HG02885 (cell line): ENCODE data around the gene MRRF.
A peak's percentile ranks its signal among the peaks of the same experiment; 100 is the strongest.

Experiments
- ATAC-seq: cut with Tn5 transposase; IDR thresholded peaks from one replicate; pipeline ENCODE4 v1.9.1; 2021; ENCODE audit warnings: mild to moderate bottlenecking; ENCODE audit not compliant: unreplicated experiment, poor library complexity

The MRRF gene

DNA sequence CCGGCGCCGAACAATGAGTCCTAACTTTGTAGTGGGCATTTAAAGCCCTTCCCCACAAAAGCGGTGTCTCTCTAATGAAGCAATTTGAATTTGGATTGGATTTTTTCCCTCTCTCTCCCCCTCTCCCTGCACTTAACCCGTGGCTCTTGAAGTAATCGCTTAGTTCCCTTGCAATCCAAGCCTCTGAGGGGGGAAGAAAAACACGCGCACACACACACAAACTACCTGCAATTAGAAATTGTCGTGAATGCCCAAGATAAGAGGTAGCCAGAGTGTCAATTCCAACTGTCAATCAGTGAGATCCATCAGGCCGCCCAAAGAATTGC is 37.1 kb upstream of the MRRF start:
- no peak for ATAC-seq

DNA sequence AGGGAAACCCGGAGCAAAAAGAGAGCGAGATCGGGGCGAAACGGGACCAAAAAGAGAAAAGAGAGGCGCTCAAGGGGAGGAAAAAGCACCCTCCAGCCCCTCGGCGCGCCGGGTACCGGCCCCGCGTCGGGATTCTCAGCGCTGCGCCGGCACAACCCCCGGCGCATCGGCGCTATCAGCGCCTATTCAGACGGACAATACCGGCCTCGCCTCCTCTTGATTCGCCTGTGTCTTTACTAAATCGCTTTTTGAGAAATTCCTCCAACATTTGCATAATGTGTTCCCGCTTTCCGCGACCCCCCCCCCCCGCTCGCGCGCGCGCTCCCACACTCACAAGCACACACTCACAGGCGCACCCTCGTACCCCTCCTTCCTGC is 36.5 kb upstream of the MRRF start:
- ATAC-seq: no peak

DNA sequence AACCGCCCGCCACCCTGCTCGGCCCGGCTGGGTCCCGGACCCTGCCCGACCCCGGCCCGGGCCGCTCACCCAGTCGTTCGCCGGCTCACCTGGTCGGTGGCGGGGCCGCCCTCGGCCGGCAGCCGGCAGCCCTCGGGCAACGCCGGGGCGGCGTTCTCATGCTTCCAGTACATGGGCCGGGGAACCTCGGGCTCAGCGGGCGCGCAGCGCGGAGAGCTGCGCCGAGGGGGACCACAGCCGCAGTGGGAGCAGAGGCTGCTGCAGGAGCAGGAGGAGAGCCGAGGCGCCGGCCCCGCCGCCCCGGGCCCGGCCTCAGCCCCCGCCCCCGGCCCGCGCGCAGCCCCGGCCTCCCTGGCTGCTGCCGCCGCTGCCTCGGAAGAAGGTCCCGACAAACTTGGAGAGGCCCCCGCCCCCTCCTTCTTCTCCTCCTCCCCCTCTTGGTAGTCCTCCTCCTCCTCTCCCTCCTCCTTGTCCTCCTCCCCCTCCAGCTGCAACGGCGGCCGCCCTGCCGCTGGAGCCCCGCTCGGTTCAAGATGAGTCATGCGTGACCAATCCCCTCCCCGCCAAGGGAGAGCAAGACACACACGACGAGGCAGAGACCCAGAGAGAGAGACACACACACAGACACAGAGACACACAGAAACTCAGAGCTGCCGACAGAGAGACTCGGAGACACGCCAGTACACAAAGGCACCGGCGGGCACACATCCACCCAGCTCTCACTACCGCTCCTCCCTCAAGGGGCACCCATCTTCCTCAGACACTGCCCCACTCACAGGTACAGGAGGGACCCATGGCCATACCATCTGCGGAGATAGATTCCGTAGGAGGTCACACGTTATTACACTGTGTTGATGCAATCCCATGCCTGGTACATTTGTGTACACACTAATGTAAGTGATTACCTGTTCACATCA is 35.9 kb upstream of the MRRF start, which contains the start of gene LHX6:
Gene LHX6 (minus strand): TSS at position 390 of the 917 bp plus-strand sequence. CDS start 217 bp downstream, at position 173.
- no peak for ATAC-seq

DNA sequence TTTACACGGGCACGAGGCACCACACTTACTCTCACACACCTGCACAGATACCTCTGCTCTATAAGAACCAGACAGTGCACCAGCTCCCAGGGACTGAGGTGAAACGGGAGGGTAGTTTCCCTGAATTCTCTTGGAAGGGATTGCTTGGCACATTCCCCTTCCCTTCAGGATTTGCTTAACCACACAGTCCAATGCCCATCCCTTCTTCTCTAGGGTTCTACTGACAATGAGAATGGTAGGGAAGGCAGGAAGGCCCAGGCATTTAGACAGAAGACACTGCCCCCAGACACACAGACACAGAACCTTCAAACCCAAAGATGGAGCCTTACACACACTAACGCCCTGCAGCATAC is 35.2 kb upstream of the MRRF start:
- ATAC-seq: no peak

DNA sequence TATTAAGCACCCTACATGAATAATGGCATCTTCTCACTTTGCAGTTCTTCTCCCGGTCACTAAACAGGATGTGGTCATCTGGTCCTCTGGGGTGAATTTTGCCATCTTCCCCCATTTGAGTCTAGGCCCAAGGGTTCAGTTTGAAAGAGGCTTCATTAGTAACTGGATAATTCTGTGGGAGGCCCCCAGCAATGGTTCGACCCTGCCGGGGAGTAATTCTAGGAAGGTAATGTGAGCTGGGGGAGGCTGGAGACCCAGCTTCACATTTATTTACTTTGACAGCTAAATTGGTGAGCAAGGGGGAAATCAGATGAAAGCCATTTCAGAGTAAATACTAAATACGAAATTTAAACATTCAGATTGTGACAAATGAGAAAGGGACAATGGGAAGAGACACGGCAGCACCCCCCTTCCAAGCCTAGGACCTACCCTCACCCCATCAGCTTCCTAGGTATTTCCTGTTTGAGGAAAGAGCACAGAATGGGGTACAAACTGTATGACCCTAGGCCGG is 31.8 kb upstream of the MRRF start:
- ATAC-seq: no peak

DNA sequence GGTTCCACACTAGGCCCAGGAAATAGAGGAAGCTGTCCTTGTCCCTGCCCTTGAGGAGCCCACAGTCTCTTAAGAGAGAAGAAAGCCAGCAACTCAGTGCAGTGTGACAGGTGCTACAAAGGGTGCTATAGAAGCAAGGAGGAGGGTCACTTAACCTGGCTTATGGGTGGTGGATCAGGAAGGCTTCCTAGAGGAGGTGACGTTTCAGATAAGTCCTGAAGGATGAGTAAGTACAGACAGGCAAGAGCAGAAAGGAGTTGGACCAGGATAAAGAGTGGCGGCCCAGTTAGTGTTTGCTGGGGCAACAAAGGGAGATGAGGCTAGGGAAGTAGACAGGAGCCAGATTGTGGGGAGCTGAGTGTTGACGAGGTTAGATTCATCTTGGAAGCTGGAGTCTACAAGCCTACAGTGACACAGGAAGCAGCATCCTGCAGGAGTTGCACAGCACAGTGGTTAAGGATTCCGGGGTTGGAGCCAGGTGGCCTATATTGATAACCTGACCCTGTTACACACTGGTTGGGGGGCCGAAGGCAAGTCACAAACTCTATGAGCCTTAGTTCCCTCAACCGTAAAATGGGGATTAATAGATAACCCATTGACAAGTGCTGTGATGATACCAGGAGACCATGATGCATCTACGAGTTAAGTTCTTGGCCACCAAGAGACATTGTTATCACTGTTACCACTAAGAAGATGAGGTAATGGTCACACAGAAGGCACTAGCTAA is 30.5 kb upstream of the MRRF start:
- ATAC-seq: no peak

DNA sequence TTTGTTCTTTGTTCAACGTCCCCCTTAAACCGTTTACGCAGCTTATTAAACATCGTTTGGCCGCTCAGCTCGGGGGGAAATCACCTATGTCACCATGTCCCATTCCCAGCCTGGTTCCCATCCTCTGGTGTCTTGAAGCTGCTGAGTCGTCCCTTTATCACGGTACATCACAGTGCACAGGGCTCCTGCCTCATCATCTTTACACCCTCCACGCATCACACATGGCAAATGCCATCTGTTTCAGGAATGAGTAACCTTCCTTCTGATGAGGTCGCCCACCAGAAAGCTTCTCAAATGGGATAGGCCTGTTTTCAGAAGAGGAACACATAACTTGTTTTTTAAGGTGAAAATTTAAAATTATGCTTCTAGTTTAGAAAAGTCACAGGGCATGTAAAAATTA is 28.0 kb upstream of the MRRF start:
- ATAC-seq: no peak

DNA sequence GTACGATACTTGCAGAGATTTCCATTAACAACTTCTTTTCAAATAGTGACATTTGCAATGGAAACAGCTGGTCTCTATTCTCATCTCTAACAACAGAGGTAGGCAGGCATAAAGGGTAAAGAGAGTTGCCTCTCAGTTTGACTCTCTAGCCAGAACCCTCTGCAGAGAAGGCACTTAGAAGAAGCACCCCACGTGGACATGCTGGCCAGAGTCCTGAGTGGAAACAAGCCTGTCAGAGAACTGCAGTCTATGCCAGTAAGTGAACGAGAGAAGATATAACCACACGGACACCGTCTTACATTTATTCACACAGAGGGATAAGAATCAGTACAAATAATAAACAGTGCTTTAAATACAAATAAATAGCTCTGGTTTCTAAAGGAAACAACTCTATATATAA is 25.0 kb upstream of the MRRF start:
- ATAC-seq: no peak

DNA sequence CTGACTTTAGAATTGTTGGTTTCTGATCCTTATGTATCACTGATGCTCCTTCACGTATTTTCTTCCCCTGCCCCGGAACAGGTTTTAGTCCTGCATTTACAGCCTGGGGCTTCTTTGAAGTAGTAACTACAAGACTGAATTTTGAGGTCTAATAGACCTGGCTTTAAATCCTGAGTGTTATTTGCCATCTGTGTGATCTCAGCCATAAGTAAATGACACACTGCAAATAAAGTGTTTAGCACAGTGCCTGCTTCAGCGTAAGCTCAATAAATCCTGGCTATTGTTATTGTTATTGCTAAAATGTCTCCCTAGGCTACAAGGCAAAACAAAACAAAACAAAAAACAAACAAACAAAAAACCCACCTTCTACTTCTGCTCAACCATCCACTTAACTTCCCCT is 20.3 kb upstream of the MRRF start:
- no peak for ATAC-seq

DNA sequence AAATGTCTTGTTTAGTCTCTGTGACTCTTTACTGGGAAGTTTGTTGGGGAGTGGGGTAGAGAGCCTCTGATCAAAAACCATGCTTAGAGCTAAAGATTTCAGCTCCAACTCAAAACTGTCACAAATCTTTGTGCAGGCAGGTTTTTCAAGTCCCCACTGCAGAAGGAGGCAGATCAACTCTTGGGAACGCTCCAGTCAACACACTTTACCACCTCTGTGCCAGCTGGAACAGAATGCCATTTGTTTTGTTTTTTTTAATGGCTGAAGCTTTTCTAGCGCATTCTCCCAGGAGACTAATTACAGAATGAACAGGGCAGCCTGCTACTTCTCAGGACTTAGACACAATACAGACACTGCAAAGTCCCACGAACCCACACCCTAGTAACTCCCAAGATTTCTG is 18.0 kb upstream of the MRRF start:
- ATAC-seq: no peak

DNA sequence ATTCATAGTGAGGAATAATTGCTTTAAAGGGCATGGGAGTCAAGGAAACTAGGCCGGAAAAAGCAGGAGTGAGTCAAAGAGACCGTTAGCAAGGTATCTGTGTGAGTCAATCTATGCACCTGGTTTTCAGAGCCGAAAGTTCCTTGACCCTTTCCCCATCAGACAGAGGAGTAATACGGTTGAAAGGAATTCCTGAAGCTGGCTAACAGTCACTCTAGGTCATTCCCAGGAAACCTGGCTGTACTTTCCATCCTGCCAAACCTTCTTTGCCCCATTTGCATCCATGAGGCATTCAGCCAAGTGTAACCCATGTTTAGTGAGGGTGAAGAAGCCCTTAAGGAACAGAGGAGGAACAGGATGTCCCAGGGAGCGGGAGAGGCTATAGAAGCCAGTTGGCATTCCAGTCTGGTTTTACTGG is 16.2 kb upstream of the MRRF start:
- ATAC-seq: no peak

DNA sequence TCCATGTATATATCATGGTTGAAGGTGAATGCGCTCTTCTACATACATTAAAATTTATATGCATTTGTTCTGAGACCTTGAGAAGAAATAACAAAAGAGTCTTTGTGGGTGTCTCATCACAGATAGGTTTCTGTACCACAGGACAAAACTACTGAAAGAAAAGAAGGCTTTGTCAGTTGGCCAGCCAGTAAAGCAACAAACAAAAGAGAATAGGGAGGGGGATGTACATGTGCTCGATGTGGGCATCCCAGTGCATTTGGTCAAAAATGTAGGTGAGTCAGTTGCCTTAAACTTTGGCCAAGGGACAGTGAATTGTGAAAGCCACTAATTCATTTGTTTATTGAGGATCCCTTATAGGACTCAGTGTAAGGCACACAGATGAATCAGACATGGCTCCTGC is 13.3 kb upstream of the MRRF start:
- ATAC-seq: no peak

DNA sequence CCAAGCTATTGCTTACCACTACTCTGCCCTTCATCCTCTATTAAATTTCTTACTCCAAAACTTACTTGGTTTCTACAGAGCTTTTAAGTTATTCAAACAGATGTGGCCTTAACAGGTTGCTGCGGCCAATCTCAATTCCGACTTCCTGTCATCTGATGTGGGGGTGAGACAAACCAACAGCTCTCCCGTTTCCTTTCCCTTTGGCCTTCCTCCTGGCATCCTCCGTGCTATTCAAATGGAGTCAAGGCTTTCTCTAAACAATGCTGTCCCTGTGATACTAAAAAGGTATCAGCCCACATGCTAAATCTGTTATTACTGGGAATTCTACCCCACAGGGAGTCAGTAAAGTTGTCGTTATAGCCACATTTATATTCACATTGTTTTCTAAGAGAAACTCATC is 11.9 kb upstream of the MRRF start:
- ATAC-seq: no peak

DNA sequence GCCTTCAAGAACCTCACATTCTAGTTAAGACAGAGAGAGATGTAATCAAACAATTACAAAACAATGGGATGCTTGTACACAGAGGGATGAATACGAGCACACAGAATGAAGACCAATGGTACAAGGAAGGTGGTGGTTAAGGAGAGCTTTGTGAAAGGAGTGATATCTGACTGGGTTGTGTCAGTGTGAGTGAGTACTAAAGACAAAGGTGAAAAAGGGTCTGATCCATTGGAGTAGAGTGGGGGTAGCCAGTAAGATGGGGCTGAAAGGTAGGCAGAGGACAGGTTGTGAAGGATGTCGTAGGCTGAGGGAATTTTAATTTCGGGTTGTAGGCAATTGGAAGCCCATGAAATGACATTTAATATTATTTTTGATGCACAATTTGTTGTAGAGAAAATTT is 9.9 kb upstream of the MRRF start:
- no peak for ATAC-seq

DNA sequence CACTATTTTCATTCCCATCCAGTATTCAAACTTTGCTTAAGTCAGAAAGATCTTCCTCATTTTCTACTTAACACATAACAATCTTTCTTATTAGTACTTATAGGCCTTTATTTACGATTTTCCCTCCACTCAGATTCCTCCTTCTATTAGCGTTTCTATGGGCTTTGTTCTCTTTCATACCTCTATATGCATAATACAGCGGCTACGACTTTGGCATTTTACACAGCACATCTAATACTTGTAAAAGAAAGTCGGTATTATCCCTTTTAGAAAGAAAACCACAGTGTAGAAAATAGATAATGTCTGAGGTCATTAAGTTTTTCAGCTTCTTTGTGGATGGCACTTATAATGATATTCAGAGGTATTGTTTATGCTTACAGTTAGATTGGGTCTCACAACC is 8.5 kb upstream of the MRRF start:
- no peak for ATAC-seq

DNA sequence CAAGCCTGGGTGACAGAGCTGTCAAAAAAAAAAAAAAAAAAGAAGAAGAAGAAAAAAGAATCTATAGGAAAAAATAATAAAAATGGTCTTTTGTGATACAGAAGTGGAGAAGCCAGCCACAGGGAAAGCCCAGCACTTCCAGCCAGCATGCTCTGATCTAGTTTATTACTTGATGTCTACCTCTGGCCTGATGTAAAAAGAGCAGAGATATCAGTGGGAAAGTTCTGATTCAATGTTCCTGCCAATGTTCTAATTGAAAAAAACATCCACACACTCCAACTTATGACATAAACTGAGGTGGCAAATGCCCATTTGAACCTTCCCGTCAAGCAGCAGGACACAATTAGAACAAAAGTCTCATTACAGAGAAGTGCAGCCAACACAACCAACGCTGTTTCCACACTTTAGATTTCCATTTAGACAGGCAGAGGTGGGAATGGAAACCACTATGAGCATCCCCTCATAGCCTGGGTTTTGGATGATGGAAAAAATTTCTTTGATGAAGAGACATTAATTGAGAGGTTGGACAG is 5.7 kb upstream of the MRRF start:
- ATAC-seq: no peak

DNA sequence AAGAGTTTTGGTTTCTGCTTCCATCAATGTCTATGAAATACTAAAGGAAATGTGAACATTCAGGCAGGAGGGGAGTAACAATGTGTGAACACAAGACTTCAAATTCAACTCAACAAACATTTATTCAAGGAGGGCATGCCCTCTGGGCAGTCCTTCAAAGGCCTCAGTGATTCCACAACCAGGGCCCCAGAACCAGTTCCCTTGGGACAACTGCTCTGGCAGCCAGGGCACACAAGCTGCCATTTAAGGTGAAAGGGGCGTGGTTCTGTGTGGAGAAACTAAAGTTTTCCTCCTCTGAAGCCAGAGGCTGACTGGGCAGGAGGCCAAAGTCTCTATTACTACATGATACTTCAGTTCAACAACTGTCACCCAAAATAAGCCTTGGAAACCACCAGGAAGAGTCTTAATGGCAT is 3.2 kb upstream of the MRRF start:
- no peak for ATAC-seq

DNA sequence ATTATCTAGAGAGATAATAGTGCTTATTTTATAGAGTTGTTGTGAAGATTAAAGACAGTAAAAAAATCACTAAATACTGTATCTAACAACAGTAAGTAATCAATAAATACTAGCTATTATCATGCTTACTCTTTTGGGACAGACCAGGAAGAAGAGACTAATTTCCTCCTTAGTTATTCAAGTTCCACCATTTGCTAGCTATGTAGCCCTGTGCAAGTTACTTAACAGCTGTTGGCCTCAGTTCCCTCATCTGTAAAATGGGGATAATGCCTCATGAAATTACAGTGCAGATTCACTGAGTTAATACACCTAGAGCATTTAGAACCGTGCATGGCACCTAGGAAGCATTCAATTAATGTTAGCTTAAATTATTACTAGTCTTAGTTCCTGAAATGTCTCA is 2.6 kb upstream of the MRRF start:
- ATAC-seq: no peak

DNA sequence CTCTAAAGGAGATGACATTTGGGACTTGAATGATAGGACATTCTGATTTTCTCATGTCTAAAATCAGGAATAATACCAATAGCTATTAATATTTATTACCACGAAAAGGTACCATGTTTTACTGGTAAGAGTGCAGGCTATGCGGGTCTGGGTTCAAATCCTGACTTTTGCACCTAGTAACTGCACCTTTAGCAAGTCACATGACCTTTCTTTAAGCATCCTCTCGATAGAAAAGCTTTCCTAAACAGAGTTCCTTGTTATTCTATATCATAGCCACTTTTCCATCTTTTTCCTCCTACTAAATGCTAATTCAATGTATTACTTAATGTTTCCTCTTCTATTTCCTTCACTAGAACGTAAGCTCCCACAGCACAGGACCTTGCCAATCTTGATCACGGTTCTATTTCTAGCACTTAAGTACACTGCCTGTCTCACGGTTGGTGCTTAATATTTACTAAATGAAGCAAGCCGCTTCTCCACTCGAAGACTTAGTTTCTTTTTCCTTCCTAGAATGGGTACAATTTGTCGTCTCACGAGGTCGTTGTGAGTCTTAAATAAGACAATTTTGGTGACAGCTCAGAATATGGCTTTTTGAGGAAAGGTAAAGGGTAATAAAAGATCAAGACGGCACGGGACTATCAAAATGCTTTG is 858 bp upstream of the MRRF start:
- no peak for ATAC-seq

DNA sequence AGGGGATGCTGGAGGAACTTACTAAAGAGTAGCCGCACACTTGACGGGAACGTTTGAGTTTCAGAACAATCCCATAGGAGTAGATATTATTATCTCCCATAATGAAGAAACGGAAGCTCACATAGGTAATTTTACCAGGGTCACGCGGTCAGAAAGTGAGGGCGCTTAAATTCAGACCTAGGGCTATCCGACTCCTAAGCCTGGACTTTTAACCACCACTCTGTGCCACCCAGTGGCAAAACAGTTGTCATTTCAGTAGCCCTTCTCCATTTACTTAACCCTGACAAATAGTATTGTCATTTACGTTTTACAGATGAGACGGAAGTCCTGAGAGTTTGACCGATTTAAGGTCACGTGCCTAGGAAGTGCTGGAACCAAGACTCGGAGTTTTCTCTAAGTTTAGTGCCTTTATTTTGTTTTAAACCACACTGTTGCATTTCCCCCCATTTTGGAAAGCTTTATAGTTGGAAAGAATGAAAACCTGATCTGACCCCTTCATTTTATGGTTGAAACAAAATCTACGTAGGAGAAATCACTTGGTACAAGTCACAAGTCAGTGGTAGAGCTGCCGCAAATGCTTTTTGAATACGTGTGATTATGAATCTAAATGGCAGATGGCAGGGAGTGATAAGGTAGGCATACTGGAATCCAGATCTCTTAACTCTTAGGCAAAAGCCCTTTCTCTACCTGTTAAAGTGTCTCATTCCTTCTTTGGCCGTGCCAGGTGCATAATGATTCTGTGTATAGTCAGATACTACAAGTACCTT is 650 bp downstream of the MRRF start:
- ATAC-seq: peak; percentile 44
